HG03280 (cell line): ENCODE data around the gene BCL2.

Experiments
- ATAC-seq: cut with Tn5 transposase; IDR thresholded peaks from one replicate; pipeline ENCODE4 v1.9.1; 2021; ENCODE audit warnings: mild to moderate bottlenecking, moderate library complexity; ENCODE audit not compliant: unreplicated experiment

Gene BCL2

GRCh38 chr18:63099091-63099840 lies 220.3 kb downstream of the BCL2 start:
- ATAC-seq, result no peak

- peak; percentile 84 for ATAC-seq
Observed at GRCh38 chr18:63098018-63098981, 221.3 kb downstream of the BCL2 start.

GRCh38 chr18:63097178-63097577 lies 222.4 kb downstream of the BCL2 start:
- ATAC-seq, result no peak

GRCh38 chr18:63096327-63096874 lies 223.2 kb downstream of the BCL2 start:
- no peak for ATAC-seq

GRCh38 chr18:63095768-63096167 lies 223.8 kb downstream of the BCL2 start:
- ATAC-seq, result no peak

GRCh38 chr18:63091671-63092364 lies 227.8 kb downstream of the BCL2 start:
- ATAC-seq, result no peak

DNA sequence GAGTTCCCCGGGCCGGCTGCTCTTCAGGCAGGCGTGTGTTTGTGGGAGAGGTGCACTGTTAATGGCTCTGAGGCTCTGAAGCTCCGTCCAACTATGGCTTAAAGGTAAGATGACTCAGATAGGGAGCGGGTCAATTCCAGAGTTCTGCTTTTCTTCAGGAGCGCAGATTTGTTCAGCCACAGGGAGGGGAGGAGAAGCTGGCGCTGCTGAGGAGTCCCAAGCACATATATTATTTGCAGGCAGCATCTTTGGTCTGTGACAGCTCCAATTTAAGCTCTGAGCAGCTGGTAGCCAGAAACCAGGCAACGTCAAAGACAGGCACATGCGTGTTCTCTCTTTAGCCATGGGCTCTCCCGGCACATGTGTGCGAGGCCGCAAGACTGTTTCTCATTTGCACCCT lies 229.2 kb downstream of the BCL2 start:
- no peak for ATAC-seq

- ATAC-seq, result no peak
Observed at GRCh38 chr18:63089041-63089440, 230.5 kb downstream of the BCL2 start.

- ATAC-seq, result no peak
Observed at GRCh38 chr18:63088262-63088661, 231.3 kb downstream of the BCL2 start.

GRCh38 chr18:63087421-63088230 lies 231.9 kb downstream of the BCL2 start:
- ATAC-seq, result no peak

GRCh38 chr18:63085611-63086010 lies 234.0 kb downstream of the BCL2 start:
- no peak for ATAC-seq

DNA sequence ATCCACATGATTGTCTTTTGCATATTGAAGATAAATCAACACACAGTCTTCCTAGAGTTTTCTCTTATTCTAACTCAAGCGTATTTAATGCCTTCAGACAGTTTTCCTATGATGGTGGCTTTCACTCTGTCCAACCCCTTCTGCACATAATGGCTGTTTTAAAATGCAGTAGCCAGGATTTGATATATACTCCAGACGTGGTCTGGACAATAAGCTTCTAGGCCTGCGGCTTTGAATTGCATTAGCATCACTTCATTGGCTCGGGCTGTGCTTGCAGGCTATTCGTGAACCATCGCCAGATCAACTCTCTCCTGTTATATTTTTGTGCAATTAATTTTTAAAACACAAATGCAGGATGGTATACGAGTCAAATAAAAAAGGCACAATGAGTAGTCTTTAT lies 235.3 kb downstream of the BCL2 start:
- ATAC-seq, result no peak

GRCh38 chr18:63083555-63083954 lies 236.0 kb downstream of the BCL2 start:
- no peak for ATAC-seq

DNA sequence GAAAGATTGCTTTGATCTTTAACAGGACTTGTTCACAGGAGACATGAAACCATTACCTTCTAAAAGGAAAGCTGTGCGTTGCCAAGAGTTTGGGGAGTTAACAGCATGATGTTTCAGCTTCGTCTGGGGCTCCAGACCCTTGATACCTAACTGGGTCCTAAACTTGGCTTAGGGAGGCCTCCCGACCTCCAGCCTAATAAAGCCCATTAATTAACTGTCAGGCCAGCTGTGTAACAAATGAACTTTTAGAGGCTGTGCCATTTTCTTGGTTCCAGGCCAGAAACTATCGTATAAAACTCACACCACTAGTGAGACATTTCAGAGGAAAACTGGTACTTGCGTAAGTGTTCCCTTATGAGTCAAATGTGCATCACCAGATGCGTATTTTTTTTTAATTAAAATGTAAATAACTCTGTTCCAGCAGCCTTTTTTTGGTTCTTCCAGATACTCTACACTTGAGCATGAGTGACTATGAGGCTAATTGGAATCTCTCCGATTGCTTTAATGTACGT lies 236.5 kb downstream of the BCL2 start:
- no peak for ATAC-seq

- ATAC-seq, result no peak
Observed at GRCh38 chr18:63082366-63083019, 237.1 kb downstream of the BCL2 start.

GRCh38 chr18:63079114-63079513 lies 240.5 kb downstream of the BCL2 start:
- ATAC-seq, result no peak

DNA sequence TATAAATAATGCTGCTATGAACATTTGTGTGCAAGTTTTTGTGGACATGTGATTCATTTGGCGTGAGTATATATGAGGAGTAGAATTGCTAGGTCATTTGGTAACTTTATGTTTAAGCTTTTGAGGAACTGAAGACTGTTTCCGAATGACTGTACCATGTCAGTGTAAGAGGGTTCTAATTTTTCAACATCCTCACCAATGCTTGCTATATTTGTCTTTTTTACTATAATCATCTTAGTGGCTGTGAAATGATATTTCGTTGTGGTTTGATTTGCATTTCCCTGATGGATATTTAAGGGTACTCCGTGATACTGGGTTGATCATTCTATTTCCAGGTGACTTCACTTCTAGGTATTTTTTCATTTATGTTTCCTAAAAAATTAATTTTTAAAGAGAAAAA lies 241.1 kb downstream of the BCL2 start:
- ATAC-seq, result peak; percentile 81

GRCh38 chr18:63074981-63075404 lies 244.6 kb downstream of the BCL2 start:
- peak; percentile 69 for ATAC-seq

GRCh38 chr18:63073481-63073880 lies 246.1 kb downstream of the BCL2 start:
- ATAC-seq, result peak; percentile 44
